ENCODE data around the gene ERF. TPM values are rescaled to one million over a fixed set of nuclear protein-coding genes. Genes with fewer than 3 reads are reported as not detected.

ERF gene
- total and polyA plus RNA-seq, 2 donors (not counting 3 experiments of a cell fraction or from before 2014, with no cell fraction given) = 102 to 117 TPM

DNA sequence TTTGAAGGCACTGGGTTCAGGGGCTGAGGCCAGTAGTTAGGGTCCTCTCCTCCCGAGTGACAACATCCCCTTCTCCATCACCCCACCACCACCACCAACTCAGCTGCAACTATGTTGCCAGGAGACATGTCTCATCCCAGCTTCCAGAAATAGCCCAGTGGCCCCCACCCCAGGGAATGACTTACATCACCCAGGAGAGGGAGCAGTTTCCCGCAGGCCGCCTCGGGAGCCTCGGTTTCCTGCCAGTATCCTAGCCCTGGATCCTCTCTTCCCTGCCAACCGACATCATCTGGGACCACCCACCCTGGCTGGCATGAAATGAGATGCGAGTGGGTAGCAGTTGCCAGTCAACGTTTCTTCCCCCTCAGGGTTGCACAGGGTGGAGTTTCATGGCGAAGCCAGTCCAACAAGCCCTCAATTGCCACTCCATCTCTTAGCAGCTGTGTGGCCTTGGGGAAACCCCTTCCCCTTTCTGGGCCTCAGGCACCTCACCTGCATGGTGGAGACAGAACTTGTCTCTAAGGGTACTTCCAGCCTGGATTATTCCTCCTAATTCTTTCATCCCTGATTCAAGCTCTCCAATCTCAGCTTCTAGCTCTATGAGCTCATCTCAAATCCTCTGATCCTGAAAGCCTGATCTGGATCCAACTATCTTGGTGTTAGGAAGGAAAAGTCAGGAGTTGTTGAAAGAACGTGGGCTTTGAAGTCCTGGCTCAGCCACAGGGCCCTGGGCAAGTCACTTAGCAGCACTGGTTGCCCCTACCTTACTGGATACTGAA is 8.6 kb downstream of the ERF start:
- POLR2A ChIA-PET = interaction anchor here (1.2 kb wide), 1 partner anchor 33 kb away, joined by 5 read pairs; no protein-coding TSS in a partner anchor
- Histone ChIP-seq H4K20me1 (replicated peaks; ENCODE audit: control insufficient read depth, extremely low read depth, insufficient read depth, low read length) (no peaks in the 10 kb centered on the region), H3K36me3 (ENCODE audit: control insufficient read depth in 2 of 2, extremely low read depth in 1 of 2, insufficient read depth in 2 of 2, low read length in 2 of 2) (peaks cover 7 to 27% of the 10 kb centered on the region in 2 experiments), H3K9me3 (replicated peaks; ENCODE audit: control insufficient read depth, insufficient read depth, low read length) (no peaks in the 10 kb centered on the region), H3K27ac (ENCODE audit: insufficient read depth, low read depth, low read length) (no peak overlapping the region), H2AFZ (ENCODE audit: low read depth, low read length) (no peak overlapping the region), H3K27me3 (ENCODE audit: control insufficient read depth in 2 of 2, insufficient read depth in 2 of 2, low read length in 2 of 2) (no peaks in the 10 kb centered on the region), H3K9me1 (replicated peaks; ENCODE audit: control insufficient read depth, extremely low read depth, insufficient read depth, low read length) (no peaks in the 10 kb centered on the region), H3K4me3 (replicated peaks in 1 of 3; ENCODE audit: insufficient read depth in 1 of 3, low read depth in 1 of 3, low read length in 3 of 3) (no peak overlapping the region), H3K9ac (replicated peaks; ENCODE audit: extremely low read depth, insufficient read depth, low read length) (no peak overlapping the region), H3K79me2 (ENCODE audit: control insufficient read depth, insufficient read depth, low read length) (peaks cover 27% of the 10 kb centered on the region), H3K4me1 (ENCODE audit: control insufficient read depth, extremely low read depth, insufficient read depth, low read length) (peaks cover 37% of the 10 kb centered on the region), H3K4me2 (ENCODE audit: insufficient read depth, low read length) (no peak overlapping the region)
- no TSS peak for BruUV-seq (replicated peaks)
- intact Hi-C loops (cut with micrococcal nuclease) = loop anchor here (1.0 kb wide), 1 partner anchor 50 kb away; no protein-coding TSS in a partner anchor
- dilution Hi-C loops (cut with MboI; ENCODE audit: extremely low pct_ligation_motif_present, low sequenced_read_pairs) = no loop called here
- TF ChIP-seq POLR2AphosphoS5 (IDR thresholded peaks at IDR 0.05; ENCODE audit: insufficient read depth, low read depth, low read length) = peak; percentile 73
- TF ChIP-seq MYC (IDR thresholded peaks at IDR 0.05; ENCODE audit: low read depth, low read length) = no peak
- no peak for TF ChIP-seq EZH2 (IDR thresholded peaks at IDR 0.05; ENCODE audit: borderline replicate concordance, low read depth, low read length, severe bottlenecking)
- TF ChIP-seq POLR2A (IDR thresholded peaks at IDR 0.05; ENCODE audit: low read depth, low read length) = peak; percentile 74
- TF ChIP-seq, protein P1, sequence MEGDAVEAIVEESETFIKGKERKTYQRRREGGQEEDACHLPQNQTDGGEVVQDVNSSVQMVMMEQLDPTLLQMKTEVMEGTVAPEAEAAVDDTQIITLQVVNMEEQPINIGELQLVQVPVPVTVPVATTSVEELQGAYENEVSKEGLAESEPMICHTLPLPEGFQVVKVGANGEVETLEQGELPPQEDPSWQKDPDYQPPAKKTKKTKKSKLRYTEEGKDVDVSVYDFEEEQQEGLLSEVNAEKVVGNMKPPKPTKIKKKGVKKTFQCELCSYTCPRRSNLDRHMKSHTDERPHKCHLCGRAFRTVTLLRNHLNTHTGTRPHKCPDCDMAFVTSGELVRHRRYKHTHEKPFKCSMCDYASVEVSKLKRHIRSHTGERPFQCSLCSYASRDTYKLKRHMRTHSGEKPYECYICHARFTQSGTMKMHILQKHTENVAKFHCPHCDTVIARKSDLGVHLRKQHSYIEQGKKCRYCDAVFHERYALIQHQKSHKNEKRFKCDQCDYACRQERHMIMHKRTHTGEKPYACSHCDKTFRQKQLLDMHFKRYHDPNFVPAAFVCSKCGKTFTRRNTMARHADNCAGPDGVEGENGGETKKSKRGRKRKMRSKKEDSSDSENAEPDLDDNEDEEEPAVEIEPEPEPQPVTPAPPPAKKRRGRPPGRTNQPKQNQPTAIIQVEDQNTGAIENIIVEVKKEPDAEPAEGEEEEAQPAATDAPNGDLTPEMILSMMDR (IDR thresholded peaks at IDR 0.05; ENCODE audit: extremely low read depth in 1 of 2, insufficient read depth in 1 of 2, low read depth in 1 of 2, low read length in 2 of 2) = peak; percentile 66 to 71
- CTCF ChIA-PET = interaction anchor here (0.7 to 11.8 kb wide), 22 partner anchors 9 to 188 kb away, joined by 3 to 365 read pairs (median 8); partner anchors contain the start of genes CIC, ERF, POU2F2 and ZNF526
- peak; percentile 88 for FAIRE-seq
- peak; percentile 72 for DNase-seq (ENCODE audit: low read depth, low spot score)
